BLaER1 treated with 17β-estradiol and CSF1 and Interleukin-3, amounts not matched to agents 10 nM and 100 nM (cell line): ENCODE data around the gene ACTN1.

Source experiments
- H3K27ac ChIP-seq, 11 experiments: shearing (Covaris generic); formaldehyde crosslinking; 2 replicates each; pipeline ENCODE4 v1.8.1; 2022
- H3K27me3 ChIP-seq, 11 experiments: shearing (Covaris generic); formaldehyde crosslinking; 2 replicates each; pipeline ENCODE4 v1.8.1; 2022
- H3K36me3 ChIP-seq, 11 experiments: shearing (Covaris generic); formaldehyde crosslinking; 2 replicates each; pipeline ENCODE4 v1.8.1; 2022
- H3K4me1 ChIP-seq, 10 experiments: shearing (Covaris generic); formaldehyde crosslinking; 2 replicates each; pipeline ENCODE4 v1.8.1; 2022
- H3K4me2 ChIP-seq, 11 experiments: shearing (Covaris generic); formaldehyde crosslinking; 2 replicates each; pipeline ENCODE4 v1.8.1; 2022
- H3K4me3 ChIP-seq, 10 experiments: shearing (Covaris generic); formaldehyde crosslinking; 2 replicates each; pipeline ENCODE4 v1.8.1; 2022
- H3K9ac ChIP-seq, 11 experiments: shearing (Covaris generic); formaldehyde crosslinking; 2 replicates each; pipeline ENCODE4 v1.8.1; 2022
- H3K9me3 ChIP-seq, 11 experiments: shearing (Covaris generic); formaldehyde crosslinking; replicated peaks in 1 of 11; 2 replicates each; pipeline ENCODE4 v1.8.1; 2022
- H4K20me1 ChIP-seq, 11 experiments: shearing (Covaris generic); formaldehyde crosslinking; 2 replicates each; pipeline ENCODE4 v1.8.1; 2022
- Cebpa-rat ChIP-seq, 11 experiments: shearing (Covaris generic); IDR thresholded peaks; 2 replicates each; pipeline ENCODE4 v1.8.1; 2022

Gene ACTN1

DNA sequence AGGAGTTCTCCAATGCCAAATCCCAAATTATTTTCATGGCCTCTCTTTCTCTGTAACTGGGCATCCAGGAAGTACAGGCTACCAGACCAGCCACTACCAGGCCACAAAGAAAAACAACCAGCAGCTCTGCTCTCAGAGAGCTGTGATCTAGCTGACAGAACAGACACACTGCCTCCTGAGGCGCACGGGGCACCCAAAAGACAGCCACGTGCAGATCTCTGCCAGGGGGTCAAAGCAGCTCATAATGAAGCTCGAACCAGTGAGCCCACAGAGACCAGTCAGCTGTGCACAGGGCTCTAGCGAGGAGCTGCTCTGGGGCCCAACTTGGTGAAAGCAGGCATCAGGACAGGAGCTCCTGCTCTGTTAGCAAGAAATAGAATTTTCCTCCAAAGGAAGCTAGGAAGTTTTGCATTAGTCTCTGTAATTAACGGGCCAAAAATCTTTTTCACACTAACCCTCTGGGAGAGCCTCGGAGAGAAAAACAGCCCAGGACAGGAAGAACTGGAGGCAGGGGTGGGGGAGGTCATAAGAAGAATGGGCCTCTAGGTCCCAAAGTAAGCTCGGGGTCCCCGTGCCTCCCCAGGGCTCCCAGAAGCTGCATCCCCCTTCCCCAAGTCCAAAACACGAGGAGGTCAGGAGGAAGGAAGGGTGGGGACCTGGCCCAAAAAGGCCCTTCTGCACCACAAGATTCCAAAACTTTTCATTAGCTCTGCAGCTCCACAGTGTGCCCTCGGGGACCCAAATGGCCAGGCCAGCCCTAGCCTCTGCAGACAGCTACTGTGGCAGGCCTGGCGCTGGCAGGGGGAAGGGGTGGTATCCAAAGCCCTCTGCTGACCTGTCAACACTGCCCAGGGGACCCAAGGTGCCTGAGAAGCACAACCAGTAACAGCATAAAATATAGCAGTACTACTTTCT, 30.2 kb downstream of the ACTN1 start:
- Histone ChIP-seq H3K9ac (peak overlapping the region; percentile 57 to 79 (median 73); a peak in 21 of 22 replicates), H3K36me3 (peaks cover 0 to 8% (median 0%) of the 10 kb centered on the region in 11 experiments; a peak in 4 of 22 replicates), H3K4me3 (peak overlapping the region in 6 of 10 experiments; percentile 2 to 59 (median 26); a peak in 4 of 20 replicates), H3K4me1 (peaks cover 96 to 100% (median 98%) of the 10 kb centered on the region in 10 experiments), H4K20me1 (peaks cover 4 to 89% (median 33%) of the 10 kb centered on the region in 11 experiments; a peak in 19 of 22 replicates), H3K27me3 (no peaks in the 10 kb centered on the region), H3K4me2 (peak overlapping the region; percentile 78 to 98 (median 95)), H3K27ac (peak overlapping the region; percentile 58 to 90 (median 82)), H3K9me3 (no peaks in the 10 kb centered on the region)
- no peak for TF ChIP-seq Cebpa-rat (IDR thresholded peaks at IDR 0.05)

DNA sequence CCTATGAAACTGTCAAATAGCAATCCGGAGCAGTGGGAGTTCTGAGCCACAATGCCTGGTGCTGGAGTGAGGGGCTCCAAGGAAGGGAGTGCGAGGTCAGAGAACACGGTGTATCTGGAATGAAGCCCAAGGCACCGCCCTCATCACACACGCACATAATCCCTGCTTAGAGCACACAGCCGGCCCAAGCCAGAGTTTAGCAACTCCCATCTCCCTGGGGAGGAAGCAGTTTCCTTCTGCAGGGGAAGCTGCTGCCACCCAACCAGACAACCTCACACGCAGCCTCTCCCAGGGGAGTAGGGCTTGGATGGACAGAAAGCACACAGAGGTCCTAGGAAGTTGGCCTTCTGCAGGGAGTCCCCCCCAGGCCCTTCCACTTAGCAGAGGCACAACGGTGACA, 31.3 kb downstream of the ACTN1 start:
- peak overlapping the region; percentile 58 to 90 (median 82); a peak in 21 of 22 replicates for H3K27ac ChIP-seq
- H3K27me3 ChIP-seq: no peaks in the 10 kb centered on the region
- peak overlapping the region in 10 of 11 experiments; percentile 57 to 79 (median 73); a peak in 19 of 22 replicates for H3K9ac ChIP-seq
- peak in 8 of 11 experiments; percentile 58 to 91 (median 78); a peak in 14 of 22 replicates for TF ChIP-seq Cebpa-rat (IDR thresholded peaks at IDR 0.05)
- peaks cover 98 to 100% (median 100%) of the 10 kb centered on the region in 10 experiments for H3K4me1 ChIP-seq
- peaks cover 14 to 92% (median 40%) of the 10 kb centered on the region in 11 experiments; a peak in 20 of 22 replicates for H4K20me1 ChIP-seq
- H3K9me3 ChIP-seq: no peaks in the 10 kb centered on the region
- peak overlapping the region in 9 of 10 experiments; percentile 20 to 62 (median 58); a peak in 17 of 20 replicates for H3K4me3 ChIP-seq
- peak overlapping the region; percentile 78 to 98 (median 95) for H3K4me2 ChIP-seq
- peaks cover 0 to 19% (median 7%) of the 10 kb centered on the region in 11 experiments; a peak in 9 of 22 replicates for H3K36me3 ChIP-seq

DNA sequence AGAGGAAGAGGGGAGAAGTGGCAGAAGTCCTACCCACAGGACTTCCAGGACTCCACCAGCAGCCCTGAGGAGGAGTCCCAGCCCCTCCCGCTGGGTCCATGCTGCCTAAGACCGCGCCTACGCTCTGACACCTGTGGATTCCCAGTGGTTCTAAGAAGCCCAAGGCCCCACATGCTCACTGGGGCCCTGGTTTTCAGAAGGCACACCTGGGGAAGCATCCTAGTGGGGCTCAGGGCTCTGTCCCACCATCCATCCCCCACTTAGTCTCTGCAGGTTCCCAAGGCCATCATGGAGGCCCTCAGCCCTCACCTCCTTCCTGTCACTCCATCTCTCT, 32.6 kb downstream of the ACTN1 start:
- Histone ChIP-seq H3K4me1 (peaks cover 97 to 100% (median 100%) of the 10 kb centered on the region in 10 experiments), H3K9ac (peak overlapping the region in 7 of 11 experiments; percentile 36 to 79 (median 73); a peak in 11 of 22 replicates), H3K4me2 (peak overlapping the region; percentile 78 to 98 (median 95))

GRCh38 chr14:68945585-68946488, 33.3 kb downstream of the ACTN1 start:
- Histone ChIP-seq H3K4me3 (peak overlapping the region in 7 of 10 experiments; percentile 44 to 62 (median 59); a peak in 12 of 20 replicates), H3K4me1 (peaks cover 91 to 100% (median 98%) of the 10 kb centered on the region in 10 experiments), H3K36me3 (peaks cover 0 to 29% (median 7%) of the 10 kb centered on the region in 11 experiments; a peak in 9 of 22 replicates), H3K9ac (peak overlapping the region in 8 of 11 experiments; percentile 24 to 79 (median 72); a peak in 15 of 22 replicates), H4K20me1 (peaks cover 22 to 92% (median 56%) of the 10 kb centered on the region in 11 experiments), H3K27me3 (no peaks in the 10 kb centered on the region), H3K9me3 (no peaks in the 10 kb centered on the region), H3K4me2 (peak overlapping the region; percentile 78 to 98 (median 95)), H3K27ac (peak overlapping the region in 9 of 11 experiments; percentile 26 to 90 (median 83); a peak in 18 of 22 replicates)
- no peak for TF ChIP-seq Cebpa-rat (IDR thresholded peaks at IDR 0.05)

More for the DNA sequence above, 32.6 kb downstream of the ACTN1 start:
- no peak for TF ChIP-seq Cebpa-rat (IDR thresholded peaks at IDR 0.05)
- Histone ChIP-seq H3K4me3 (peak overlapping the region in 8 of 10 experiments; percentile 39 to 62 (median 58); a peak in 13 of 20 replicates), H4K20me1 (peaks cover 17 to 92% (median 50%) of the 10 kb centered on the region in 11 experiments; a peak in 20 of 22 replicates), H3K9me3 (no peaks in the 10 kb centered on the region), H3K27ac (peak overlapping the region in 9 of 11 experiments; percentile 26 to 90 (median 83); a peak in 16 of 22 replicates), H3K36me3 (peaks cover 0 to 23% (median 7%) of the 10 kb centered on the region in 11 experiments; a peak in 9 of 22 replicates), H3K27me3 (no peaks in the 10 kb centered on the region)

DNA sequence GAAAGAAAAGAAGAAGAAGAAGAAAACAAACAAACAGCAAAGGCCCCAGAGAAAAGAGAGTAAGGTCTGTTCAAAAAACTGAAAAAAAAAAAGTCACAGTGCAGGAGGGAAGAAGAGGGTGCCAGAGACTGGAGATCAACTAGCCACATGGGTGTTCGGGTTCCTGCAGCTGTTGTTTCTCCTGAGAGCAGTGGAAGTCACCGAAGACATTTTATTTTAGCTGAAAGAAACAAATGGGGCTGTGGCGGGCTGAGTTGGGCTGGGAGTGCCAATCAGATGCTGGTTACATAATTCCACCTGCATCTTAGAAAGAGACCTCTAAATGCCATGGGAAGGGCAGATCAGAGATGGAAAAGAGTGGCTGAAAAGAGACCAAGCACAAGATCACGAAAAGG, 33.9 kb downstream of the ACTN1 start:
- peak overlapping the region in 4 of 10 experiments; percentile 40 to 59 (median 59); a peak in 4 of 20 replicates for H3K4me3 ChIP-seq
- H3K4me2 ChIP-seq: peak overlapping the region; percentile 78 to 98 (median 95)
- H4K20me1 ChIP-seq: peaks cover 28 to 96% (median 62%) of the 10 kb centered on the region in 11 experiments
- H3K9ac ChIP-seq: peak overlapping the region in 8 of 11 experiments; percentile 24 to 79 (median 72); a peak in 12 of 22 replicates
- H3K4me1 ChIP-seq: peaks cover 85 to 100% (median 96%) of the 10 kb centered on the region in 10 experiments
- H3K27me3 ChIP-seq: no peaks in the 10 kb centered on the region
- peaks cover 0 to 33% (median 8%) of the 10 kb centered on the region in 11 experiments; a peak in 9 of 22 replicates for H3K36me3 ChIP-seq
- no peak for TF ChIP-seq Cebpa-rat (IDR thresholded peaks at IDR 0.05)
- no peaks in the 10 kb centered on the region for H3K9me3 ChIP-seq
- H3K27ac ChIP-seq: peak overlapping the region in 9 of 11 experiments; percentile 26 to 90 (median 83); a peak in 16 of 22 replicates

DNA sequence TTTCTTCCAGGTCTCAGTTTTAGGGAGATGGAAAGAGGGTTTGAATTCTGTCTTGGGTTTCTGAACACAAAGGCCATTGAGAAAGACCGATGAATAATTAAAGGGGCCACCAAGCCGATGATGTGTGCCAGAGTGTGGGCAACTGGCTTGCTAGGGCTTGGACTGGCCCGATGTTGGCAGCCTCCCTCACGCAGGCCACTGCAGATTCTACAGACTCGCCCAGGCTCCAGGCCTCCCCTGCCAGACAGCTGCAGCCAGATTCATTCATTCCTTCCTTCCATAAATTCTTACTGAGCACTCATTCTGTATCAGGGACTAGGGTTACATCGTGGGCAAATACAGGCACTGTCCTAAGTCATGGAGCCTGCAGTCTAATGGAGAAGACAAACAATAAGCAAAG, 34.9 kb downstream of the ACTN1 start:
- H3K36me3 ChIP-seq: peaks cover 0 to 38% (median 11%) of the 10 kb centered on the region in 11 experiments; a peak in 9 of 22 replicates
- H3K9me3 ChIP-seq: no peaks in the 10 kb centered on the region
- H3K4me2 ChIP-seq: peak overlapping the region; percentile 62 to 98 (median 95); a peak in 19 of 22 replicates
- H3K9ac ChIP-seq: no peak overlapping the region
- H3K4me1 ChIP-seq: peaks cover 81 to 100% (median 95%) of the 10 kb centered on the region in 10 experiments
- H3K27ac ChIP-seq: peak overlapping the region in 5 of 11 experiments; percentile 4 to 90 (median 81); a peak in 6 of 22 replicates
- H4K20me1 ChIP-seq: peaks cover 34 to 99% (median 73%) of the 10 kb centered on the region in 11 experiments
- no peak overlapping the region for H3K4me3 ChIP-seq
- H3K27me3 ChIP-seq: no peaks in the 10 kb centered on the region
- no peak for TF ChIP-seq Cebpa-rat (IDR thresholded peaks at IDR 0.05)

DNA sequence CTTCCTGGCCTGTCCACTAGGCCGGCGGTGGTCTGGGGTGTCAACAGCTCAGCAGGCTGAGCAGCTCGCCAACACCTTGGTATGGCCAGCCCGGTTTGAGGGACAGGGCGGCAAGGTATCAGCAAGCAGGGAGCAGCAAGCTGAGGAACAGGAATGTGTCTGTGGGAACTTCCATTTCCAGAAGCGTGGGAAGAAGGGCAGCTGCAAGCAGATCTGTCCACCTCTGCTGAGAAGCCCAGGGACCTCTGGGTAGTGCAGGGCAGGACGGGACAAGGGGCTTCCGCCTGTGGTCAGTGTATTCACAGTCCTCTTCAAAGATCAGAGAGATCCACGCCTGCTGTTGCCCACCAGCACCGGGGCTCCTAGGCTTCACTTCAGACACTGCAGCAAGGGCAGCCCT, 36.0 kb downstream of the ACTN1 start:
- H3K4me3 ChIP-seq: no peak overlapping the region
- H3K9ac ChIP-seq: no peak overlapping the region; a peak in 1 of 22 replicates
- H3K4me2 ChIP-seq: peak overlapping the region in 9 of 11 experiments; percentile 45 to 98 (median 91); a peak in 17 of 22 replicates
- no peaks in the 10 kb centered on the region for H3K27me3 ChIP-seq
- H3K9me3 ChIP-seq: no peaks in the 10 kb centered on the region
- peaks cover 39 to 100% (median 83%) of the 10 kb centered on the region in 11 experiments for H4K20me1 ChIP-seq
- H3K27ac ChIP-seq: peak overlapping the region in 5 of 11 experiments; percentile 1 to 90 (median 14); a peak in 4 of 22 replicates
- no peak for TF ChIP-seq Cebpa-rat (IDR thresholded peaks at IDR 0.05)
- H3K4me1 ChIP-seq: peaks cover 77 to 100% (median 95%) of the 10 kb centered on the region in 10 experiments
- peaks cover 0 to 42% (median 12%) of the 10 kb centered on the region in 11 experiments; a peak in 10 of 22 replicates for H3K36me3 ChIP-seq
